ENCODE data around the gene PRKAA2.

DNA sequence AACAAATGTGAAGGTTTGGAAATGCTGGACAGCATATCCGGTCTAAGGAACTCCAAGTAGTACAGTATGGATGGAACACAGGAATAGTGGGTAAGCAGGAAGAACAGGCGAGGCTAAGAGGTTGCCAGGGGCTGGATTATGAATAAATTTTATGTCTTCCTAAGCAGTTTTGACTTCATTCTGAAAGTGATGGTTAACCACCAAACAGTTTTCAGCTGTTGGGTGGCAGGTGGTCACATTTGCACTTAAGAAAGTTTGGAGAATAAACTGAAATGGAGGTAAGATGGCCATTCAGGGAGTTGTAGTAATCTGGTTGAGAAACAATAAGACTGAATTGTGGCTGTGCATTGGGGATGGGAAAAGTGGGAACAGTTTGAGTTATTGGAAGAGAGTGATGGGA is 83.8 kb downstream of the PRKAA2 start:
- TF ChIP-seq POLR2A (IDR thresholded peaks at IDR 0.05) (no peak), POLR2AphosphoS5 (IDR thresholded peaks at IDR 0.05) (no peak)
- TF ChIP-seq, protein P1, sequence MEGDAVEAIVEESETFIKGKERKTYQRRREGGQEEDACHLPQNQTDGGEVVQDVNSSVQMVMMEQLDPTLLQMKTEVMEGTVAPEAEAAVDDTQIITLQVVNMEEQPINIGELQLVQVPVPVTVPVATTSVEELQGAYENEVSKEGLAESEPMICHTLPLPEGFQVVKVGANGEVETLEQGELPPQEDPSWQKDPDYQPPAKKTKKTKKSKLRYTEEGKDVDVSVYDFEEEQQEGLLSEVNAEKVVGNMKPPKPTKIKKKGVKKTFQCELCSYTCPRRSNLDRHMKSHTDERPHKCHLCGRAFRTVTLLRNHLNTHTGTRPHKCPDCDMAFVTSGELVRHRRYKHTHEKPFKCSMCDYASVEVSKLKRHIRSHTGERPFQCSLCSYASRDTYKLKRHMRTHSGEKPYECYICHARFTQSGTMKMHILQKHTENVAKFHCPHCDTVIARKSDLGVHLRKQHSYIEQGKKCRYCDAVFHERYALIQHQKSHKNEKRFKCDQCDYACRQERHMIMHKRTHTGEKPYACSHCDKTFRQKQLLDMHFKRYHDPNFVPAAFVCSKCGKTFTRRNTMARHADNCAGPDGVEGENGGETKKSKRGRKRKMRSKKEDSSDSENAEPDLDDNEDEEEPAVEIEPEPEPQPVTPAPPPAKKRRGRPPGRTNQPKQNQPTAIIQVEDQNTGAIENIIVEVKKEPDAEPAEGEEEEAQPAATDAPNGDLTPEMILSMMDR (IDR thresholded peaks at IDR 0.05) = no peak
